Measurements from ENCODE around the gene CAND2. TPM values are rescaled to one million over a fixed set of nuclear protein-coding genes. Genes with fewer than 3 reads are reported as not detected.

CAND2 gene
- total RNA-seq, 2 experiments from 2014 or later = 2.5 to 2.7 TPM

DNA sequence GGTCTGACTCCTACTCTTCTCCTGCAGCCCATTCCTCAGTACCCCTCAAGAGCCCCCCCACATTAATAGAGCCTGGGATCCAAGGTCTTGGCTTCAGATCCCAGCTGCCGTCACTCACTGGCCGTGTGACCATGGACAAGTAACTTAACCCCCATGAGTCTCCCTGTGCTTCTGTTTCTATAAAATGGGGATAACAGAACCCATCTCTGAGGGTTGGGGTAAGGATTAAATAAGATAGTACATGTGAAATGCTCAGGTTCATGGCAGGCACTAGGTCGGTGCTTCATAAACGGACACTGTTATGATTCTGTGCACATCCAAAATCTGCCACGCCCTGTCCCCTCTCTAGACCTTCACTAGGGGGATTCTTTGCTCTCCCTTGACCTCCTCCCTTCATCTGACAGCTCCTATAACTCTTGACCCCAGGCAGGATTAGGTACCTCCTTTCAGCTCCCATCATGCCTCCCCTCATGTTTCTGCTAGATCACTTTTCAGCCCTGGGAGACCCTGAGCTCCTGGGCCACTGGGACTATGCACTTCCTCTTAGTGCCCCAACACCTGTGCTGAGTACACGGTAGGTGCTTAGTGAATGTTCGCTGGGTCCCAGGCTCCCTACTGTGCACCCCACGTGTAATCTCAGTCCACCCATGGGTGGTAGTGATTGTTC lies 1.5 kb downstream of the CAND2 start:
- DNase-seq = no peak
- Mint-ChIP-seq H3K4me3 (no peak overlapping the region), H3K36me3 (ENCODE audit: low read depth) (no peaks in the 10 kb centered on the region), H3K4me1 (ENCODE audit: low read depth) (peaks cover 9% of the 10 kb centered on the region), H3K27ac (no peak overlapping the region), H3K9me3 (no peaks in the 10 kb centered on the region), H3K27me3 (ENCODE audit: low read depth) (no peaks in the 10 kb centered on the region)
- CTCF ChIA-PET = interaction anchor here (0.6 to 2.1 kb wide), 4 partner anchors 10 to 51 kb away, joined by 3 to 10 read pairs (median 4); no protein-coding TSS in a partner anchor
- intact Hi-C loops (cut with micrococcal nuclease) = no loop called here

DNA sequence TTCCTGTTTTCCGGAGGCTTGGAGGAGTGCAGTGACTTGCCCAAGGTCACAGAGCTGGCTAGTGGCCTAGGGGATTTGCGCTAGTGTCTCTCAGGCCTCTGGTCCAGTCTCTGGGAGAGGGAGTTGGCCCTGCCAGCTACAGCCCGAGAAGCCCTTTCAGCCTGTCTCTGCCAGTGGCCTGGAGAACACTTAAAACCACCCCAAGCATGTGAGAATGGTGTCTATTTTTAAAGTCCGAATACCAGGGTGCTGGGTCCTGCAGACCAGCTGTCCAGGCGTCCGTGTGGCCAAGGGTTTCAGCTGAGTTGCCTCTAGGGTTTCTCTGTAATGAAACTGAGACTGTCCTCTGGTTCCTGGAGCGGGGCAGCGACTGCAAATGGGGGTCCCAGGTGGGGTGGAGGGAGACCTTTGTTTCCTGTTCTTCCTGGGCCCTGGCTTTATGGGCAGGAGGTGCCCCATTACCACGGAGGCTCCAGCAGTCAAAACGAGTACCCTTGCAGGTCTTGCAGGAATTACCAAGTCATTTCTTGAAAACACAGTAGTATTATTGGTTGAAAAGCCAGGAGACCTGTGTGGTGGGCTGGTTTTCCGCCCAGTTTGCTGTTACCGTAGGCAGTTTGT lies 2.2 kb downstream of the CAND2 start:
- Mint-ChIP-seq H3K27ac (no peak overlapping the region), H3K4me3 (no peak overlapping the region), H3K4me1 (ENCODE audit: low read depth) (peaks cover 9% of the 10 kb centered on the region), H3K9me3 (no peaks in the 10 kb centered on the region), H3K36me3 (ENCODE audit: low read depth) (no peaks in the 10 kb centered on the region), H3K27me3 (ENCODE audit: low read depth) (no peaks in the 10 kb centered on the region)
- CTCF ChIA-PET = interaction anchor here (1.2 to 2.1 kb wide), 2 partner anchors 10 to 11 kb away, joined by 3 to 10 read pairs; no protein-coding TSS in a partner anchor
- intact Hi-C loops (cut with micrococcal nuclease) = no loop called here
- no peak for DNase-seq

GRCh38 chr3:12799525-12800440 lies 3.3 kb downstream of the CAND2 start:
- Mint-ChIP-seq H3K4me1 (ENCODE audit: low read depth) (peaks cover 9% of the 10 kb centered on the region), H3K4me3 (no peak overlapping the region), H3K27ac (no peak overlapping the region), H3K27me3 (ENCODE audit: low read depth) (no peaks in the 10 kb centered on the region), H3K36me3 (ENCODE audit: low read depth) (peaks cover 4% of the 10 kb centered on the region), H3K9me3 (no peaks in the 10 kb centered on the region)
- CTCF ChIA-PET = interaction anchor here (0.6 to 2.1 kb wide), 2 partner anchors 10 to 92 kb away, joined by 3 to 10 read pairs; no protein-coding TSS in a partner anchor
- no peak for DNase-seq
- intact Hi-C loops (cut with micrococcal nuclease) = no loop called here

GRCh38 chr3:12803371-12803770 lies 6.9 kb downstream of the CAND2 start:
- Mint-ChIP-seq H3K36me3 (ENCODE audit: low read depth) (peaks cover 4% of the 10 kb centered on the region), H3K27me3 (ENCODE audit: low read depth) (no peaks in the 10 kb centered on the region), H3K27ac (no peak overlapping the region), H3K4me3 (no peak overlapping the region), H3K4me1 (ENCODE audit: low read depth) (no peaks in the 10 kb centered on the region), H3K9me3 (no peaks in the 10 kb centered on the region)
- intact Hi-C loops (cut with micrococcal nuclease) = no loop called here
- DNase-seq = no peak
- CTCF ChIA-PET = no interaction called here

DNA sequence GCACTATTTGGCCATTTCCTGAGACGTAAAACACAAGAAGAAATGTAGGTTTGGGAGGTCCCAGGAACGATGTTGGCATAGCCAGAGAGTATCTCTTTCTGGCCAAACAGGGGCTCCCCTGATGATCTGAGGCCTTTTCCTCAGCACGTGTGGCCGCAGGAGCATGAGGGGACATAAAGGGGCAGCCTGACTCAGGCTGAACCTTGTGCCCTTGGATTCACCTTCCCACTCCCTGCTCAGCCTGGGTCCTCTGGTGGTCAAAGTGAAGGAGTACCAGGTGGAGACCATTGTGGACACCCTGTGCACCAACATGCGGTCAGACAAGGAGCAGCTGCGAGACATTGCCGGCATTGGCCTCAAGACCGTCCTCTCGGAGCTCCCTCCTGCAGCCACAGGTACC lies 10.6 kb downstream of the CAND2 start:
- intact Hi-C loops (cut with micrococcal nuclease) = no loop called here
- Mint-ChIP-seq H3K9me3 (no peaks in the 10 kb centered on the region), H3K27me3 (ENCODE audit: low read depth) (no peaks in the 10 kb centered on the region), H3K27ac (no peak overlapping the region), H3K4me1 (ENCODE audit: low read depth) (peaks cover 4% of the 10 kb centered on the region), H3K4me3 (no peak overlapping the region), H3K36me3 (ENCODE audit: low read depth) (peaks cover 4% of the 10 kb centered on the region)
- CTCF ChIA-PET = interaction anchor here (0.7 to 1.7 kb wide), 2 partner anchors 25 to 85 kb away, joined by 3 to 6 read pairs; no protein-coding TSS in a partner anchor
- no peak for DNase-seq

DNA sequence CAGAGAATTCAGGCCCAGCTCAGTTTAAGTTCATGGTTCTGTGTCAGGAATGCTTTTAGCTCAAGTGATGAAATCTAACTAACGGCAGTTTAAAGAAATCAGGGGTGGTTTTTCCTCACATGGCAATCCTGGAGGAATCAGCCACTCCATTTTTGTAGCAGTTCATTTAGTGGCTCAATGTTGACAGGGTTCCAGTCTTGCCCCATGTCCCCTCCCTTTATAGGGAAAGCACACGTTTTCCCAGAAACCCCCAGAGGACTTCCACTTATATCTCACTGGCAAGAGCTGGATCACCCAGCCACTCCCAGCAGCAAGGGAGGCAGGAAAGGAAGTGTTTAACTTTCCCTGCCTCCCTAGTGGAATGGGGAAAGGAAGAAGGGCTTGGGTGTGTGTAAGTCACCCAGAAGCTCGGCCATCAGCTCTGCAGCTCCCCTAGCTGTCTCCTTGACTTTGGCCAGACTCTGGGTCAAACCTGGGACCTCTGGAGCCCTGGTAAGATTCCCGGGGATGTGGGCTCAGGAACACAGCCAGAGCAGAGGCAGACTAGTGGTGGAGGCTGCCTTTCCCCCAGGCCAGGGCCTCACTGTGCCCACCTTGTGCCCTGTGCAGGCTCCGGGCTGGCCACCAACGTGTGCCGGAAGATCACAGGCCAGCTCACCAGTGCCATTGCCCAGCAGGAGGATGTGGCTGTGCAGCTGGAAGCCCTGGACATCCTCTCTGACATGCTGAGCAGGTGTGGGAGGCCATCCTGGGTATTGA lies 11.3 kb downstream of the CAND2 start:
- no peak for DNase-seq
- Mint-ChIP-seq H3K27ac (no peak overlapping the region), H3K27me3 (ENCODE audit: low read depth) (no peaks in the 10 kb centered on the region), H3K9me3 (no peaks in the 10 kb centered on the region), H3K4me1 (ENCODE audit: low read depth) (peaks cover 4% of the 10 kb centered on the region), H3K36me3 (ENCODE audit: low read depth) (peaks cover 4% of the 10 kb centered on the region), H3K4me3 (no peak overlapping the region)
- intact Hi-C loops (cut with micrococcal nuclease) = no loop called here
- CTCF ChIA-PET = interaction anchor here (0.7 to 4.1 kb wide), 5 partner anchors 9 to 84 kb away, joined by 3 to 30 read pairs (median 6); partner anchors contain the start of gene RPL32

DNA sequence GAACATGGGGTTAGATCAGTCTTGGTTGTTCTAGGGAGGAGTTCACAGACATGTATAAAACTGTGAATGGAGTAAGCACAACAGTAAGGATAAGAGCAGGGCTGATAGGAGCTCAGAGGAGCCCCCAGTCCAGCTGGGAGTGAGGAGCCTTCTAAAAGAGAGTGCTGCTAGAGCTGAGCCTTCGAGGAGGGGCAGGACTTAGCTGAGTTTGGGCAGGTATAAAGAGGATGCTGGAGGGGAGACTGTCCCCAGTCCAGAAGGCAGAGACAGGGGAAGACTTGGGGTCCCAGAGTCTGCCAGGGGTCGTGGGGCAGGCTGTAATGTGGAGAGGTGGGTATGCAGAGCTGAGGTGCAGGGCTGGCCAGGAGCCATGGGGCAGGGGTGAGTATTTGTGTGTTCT lies 12.1 kb downstream of the CAND2 start:
- no peaks in the 10 kb centered on the region for H3K9me3 Mint-ChIP-seq
- H3K4me3 Mint-ChIP-seq = peak overlapping the region; percentile 8
- intact Hi-C loops (cut with micrococcal nuclease) = no loop called here
- peaks cover 4% of the 10 kb centered on the region for H3K36me3 Mint-ChIP-seq (ENCODE audit: low read depth)
- H3K4me1 Mint-ChIP-seq (ENCODE audit: low read depth) = peaks cover 4% of the 10 kb centered on the region
- no peak overlapping the region for H3K27ac Mint-ChIP-seq
- no peak for DNase-seq
- no peaks in the 10 kb centered on the region for H3K27me3 Mint-ChIP-seq (ENCODE audit: low read depth)
- CTCF ChIA-PET = interaction anchor here (0.7 to 4.1 kb wide), 7 partner anchors 10 to 83 kb away, joined by 3 to 30 read pairs (median 5); partner anchors contain the start of genes CAND2 and RPL32

DNA sequence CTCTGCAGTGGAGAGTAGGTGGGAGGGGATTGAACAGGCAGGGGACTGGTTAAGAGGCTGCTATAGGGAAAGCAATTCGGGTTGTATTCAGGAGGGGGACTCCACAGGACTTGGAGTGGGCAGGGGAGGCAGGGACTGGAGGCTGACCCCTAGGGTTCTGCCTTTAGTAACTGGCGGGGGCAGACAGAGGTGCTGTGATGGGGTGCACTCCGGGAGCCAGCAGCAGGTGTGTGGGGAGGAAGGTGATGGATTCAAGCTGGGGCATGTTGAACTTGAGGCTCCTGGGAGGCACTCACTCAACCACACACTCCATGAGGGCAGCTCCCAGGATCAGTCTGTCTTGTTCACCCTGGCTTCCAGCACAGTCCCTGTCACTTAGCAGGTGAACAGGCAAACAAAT lies 12.5 kb downstream of the CAND2 start:
- no peak for DNase-seq
- no peaks in the 10 kb centered on the region for H3K27me3 Mint-ChIP-seq (ENCODE audit: low read depth)
- CTCF ChIA-PET = interaction anchor here (0.9 to 4.1 kb wide), 6 partner anchors 10 to 26 kb away, joined by 3 to 30 read pairs (median 6); partner anchors contain the start of gene CAND2
- H3K27ac Mint-ChIP-seq = no peak overlapping the region
- peak overlapping the region; percentile 36 for H3K4me3 Mint-ChIP-seq
- peaks cover 4% of the 10 kb centered on the region for H3K4me1 Mint-ChIP-seq (ENCODE audit: low read depth)
- H3K36me3 Mint-ChIP-seq (ENCODE audit: low read depth) = peaks cover 5% of the 10 kb centered on the region
- intact Hi-C loops (cut with micrococcal nuclease) = no loop called here
- no peaks in the 10 kb centered on the region for H3K9me3 Mint-ChIP-seq

GRCh38 chr3:12809435-12809834 lies 13.0 kb downstream of the CAND2 start:
- no peak for DNase-seq
- intact Hi-C loops (cut with micrococcal nuclease) = no loop called here
- no peak overlapping the region for H3K27ac Mint-ChIP-seq
- no peaks in the 10 kb centered on the region for H3K27me3 Mint-ChIP-seq (ENCODE audit: low read depth)
- H3K9me3 Mint-ChIP-seq = no peaks in the 10 kb centered on the region
- peaks cover 4% of the 10 kb centered on the region for H3K4me1 Mint-ChIP-seq (ENCODE audit: low read depth)
- H3K4me3 Mint-ChIP-seq = peak overlapping the region; percentile 36
- peaks cover 3% of the 10 kb centered on the region for H3K36me3 Mint-ChIP-seq (ENCODE audit: low read depth)
- CTCF ChIA-PET = interaction anchor here (0.9 to 4.1 kb wide), 12 partner anchors 8 to 101 kb away, joined by 3 to 30 read pairs (median 6); partner anchors contain the start of genes CAND2 and RPL32

- Mint-ChIP-seq H3K36me3 (ENCODE audit: low read depth) (peaks cover 1% of the 10 kb centered on the region), H3K4me1 (ENCODE audit: low read depth) (peaks cover 4% of the 10 kb centered on the region), H3K27me3 (ENCODE audit: low read depth) (no peaks in the 10 kb centered on the region), H3K27ac (no peak overlapping the region), H3K9me3 (no peaks in the 10 kb centered on the region), H3K4me3 (peak overlapping the region; percentile 47)
- DNase-seq = peak; percentile 94
- intact Hi-C loops (cut with micrococcal nuclease) = loop anchor here (1.0 kb wide), 2 partner anchors 31 to 104 kb away; partner anchors contain the start of gene RPL32
- CTCF ChIA-PET = interaction anchor here (0.5 to 4.1 kb wide), 22 partner anchors 9 to 288 kb away, joined by 3 to 30 read pairs (median 4); partner anchors contain the start of genes CAND2 and RPL32
These were observed 13.7 kb downstream of the CAND2 start for GRCh38 chr3:12810013-12810780.

- no peak for DNase-seq
- H3K36me3 Mint-ChIP-seq (ENCODE audit: low read depth) = peaks cover 1% of the 10 kb centered on the region
- H3K4me3 Mint-ChIP-seq = peak overlapping the region; percentile 47
- intact Hi-C loops (cut with micrococcal nuclease) = loop anchor here (1.0 kb wide), 2 partner anchors 30 to 105 kb away; partner anchors contain the start of gene RPL32
- no peak overlapping the region for H3K27ac Mint-ChIP-seq
- CTCF ChIA-PET = interaction anchor here (0.7 to 4.1 kb wide), 19 partner anchors 8 to 199 kb away, joined by 3 to 30 read pairs (median 4); partner anchors contain the start of gene RPL32
- H3K27me3 Mint-ChIP-seq (ENCODE audit: low read depth) = no peaks in the 10 kb centered on the region
- H3K9me3 Mint-ChIP-seq = no peaks in the 10 kb centered on the region
- peaks cover 4% of the 10 kb centered on the region for H3K4me1 Mint-ChIP-seq (ENCODE audit: low read depth)
These were observed 14.5 kb downstream of the CAND2 start for GRCh38 chr3:12810961-12811360.
